HG02938 (cell line): ENCODE measurements around the gene ADGRB2.
"Not testable (repeated sequence)": the region's sequence is repeated elsewhere in the genome, so short reads cannot be mapped to it uniquely, and the experiment has no call there.

Experiments
- ATAC-seq: cut with Tn5 transposase; IDR thresholded peaks from one replicate; pipeline ENCODE4 v1.9.1; 2021; ENCODE audit warnings: mild to moderate bottlenecking, moderate library complexity; ENCODE audit not compliant: unreplicated experiment

ADGRB2 gene

GRCh38 chr1:31730336-31731048 lies 33.6 kb downstream of the ADGRB2 start:
- ATAC-seq = no peak

- no peak for ATAC-seq
Measured at GRCh38 chr1:31727849-31728248, 36.3 kb downstream of the ADGRB2 start.

- ATAC-seq = no peak
Measured at GRCh38 chr1:31727195-31727594, 36.9 kb downstream of the ADGRB2 start.

DNA sequence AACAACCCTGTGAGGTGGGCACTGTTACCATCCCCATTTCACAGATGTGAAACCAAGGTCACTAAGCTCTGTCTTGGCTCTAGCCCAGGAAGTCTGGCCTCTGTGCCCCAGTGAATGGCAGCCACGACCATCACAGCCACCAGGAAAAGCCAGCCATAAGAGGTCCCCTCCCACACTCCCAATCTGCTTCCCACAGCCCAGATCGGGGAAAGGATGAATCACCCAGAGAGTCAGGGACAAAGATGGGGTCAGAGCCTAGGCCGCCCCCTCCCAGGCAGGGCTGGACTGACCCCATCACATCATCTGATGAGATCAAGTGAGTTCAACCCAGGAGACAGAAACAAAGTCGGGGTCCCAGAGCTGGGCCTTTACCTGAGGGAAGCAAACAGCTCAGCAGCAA lies 37.4 kb downstream of the ADGRB2 start:
- ATAC-seq = no peak

- ATAC-seq = no peak
Measured at GRCh38 chr1:31725777-31726535, 38.2 kb downstream of the ADGRB2 start.

DNA sequence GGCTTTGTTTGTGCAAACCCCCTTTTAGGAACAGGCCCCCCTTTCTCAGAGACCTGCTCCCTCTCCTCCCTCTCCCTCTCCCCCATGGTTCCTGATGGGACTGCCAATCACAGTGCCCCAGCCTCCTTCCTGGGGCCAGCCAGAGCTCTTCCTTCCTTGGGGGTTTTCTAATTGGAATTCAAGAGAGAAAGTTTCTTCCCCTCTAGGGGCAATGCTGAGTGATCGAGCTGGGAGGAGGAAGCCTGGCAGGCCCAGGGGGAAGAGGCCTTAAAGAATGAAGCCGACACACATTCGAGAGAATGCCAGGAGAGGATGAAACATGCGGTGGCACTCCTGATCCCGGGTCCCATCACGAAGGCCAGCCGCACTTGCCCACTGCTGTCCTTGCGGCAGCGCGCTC lies 39.0 kb downstream of the ADGRB2 start:
- no peak for ATAC-seq

DNA sequence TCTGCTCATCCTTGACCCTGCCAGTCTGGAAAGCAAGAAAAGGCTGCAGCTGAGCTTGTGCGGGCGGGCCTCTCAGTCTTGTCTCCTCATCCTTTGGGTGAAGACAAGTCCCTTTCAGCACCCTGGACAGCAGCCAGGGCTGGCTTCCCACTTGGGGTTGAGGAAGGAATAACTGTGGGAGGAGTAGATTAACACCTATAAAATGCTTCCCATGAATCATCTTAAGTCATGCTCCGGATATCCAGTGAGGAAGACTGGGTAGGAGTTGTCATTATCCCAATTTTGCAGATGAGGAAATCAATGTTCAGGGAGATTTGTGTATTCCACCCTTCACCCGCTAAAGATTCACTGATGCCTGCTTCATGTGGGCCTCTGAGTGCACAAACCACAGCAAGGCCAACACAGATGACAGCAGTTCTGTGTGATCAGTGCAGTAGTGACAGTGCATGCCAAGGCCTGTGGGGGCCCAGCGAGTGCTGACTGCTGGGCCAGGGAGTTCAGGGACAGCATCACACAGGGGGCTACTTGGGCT lies 40.2 kb downstream of the ADGRB2 start:
- no peak for ATAC-seq

DNA sequence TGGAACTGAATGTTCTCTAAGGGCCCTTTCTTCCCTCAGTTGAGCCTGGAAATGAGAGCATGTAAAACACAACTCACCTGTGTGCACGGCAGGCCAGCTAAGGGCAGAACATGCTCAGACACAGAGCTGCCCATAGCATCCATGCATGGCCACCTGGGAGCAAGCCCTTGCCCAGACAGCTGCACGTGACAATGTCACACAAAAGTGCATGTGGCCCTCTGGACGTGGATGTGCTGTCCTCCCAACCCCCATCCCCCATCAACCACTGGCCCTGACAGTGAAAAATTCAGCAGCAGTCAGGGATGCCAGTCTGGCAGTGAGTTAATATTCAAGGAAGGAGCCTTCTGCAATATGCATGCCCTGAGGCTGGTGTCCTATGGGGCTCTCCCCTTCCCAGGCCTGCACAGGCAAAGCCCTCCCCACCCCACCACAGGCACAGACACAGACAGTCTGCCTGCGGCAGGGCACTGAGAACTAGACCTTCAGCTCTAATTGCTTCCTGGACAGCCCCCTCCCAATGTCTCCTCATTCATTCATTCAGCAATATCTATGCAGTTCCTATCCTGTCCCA lies 45.7 kb downstream of the ADGRB2 start:
- ATAC-seq = no peak

DNA sequence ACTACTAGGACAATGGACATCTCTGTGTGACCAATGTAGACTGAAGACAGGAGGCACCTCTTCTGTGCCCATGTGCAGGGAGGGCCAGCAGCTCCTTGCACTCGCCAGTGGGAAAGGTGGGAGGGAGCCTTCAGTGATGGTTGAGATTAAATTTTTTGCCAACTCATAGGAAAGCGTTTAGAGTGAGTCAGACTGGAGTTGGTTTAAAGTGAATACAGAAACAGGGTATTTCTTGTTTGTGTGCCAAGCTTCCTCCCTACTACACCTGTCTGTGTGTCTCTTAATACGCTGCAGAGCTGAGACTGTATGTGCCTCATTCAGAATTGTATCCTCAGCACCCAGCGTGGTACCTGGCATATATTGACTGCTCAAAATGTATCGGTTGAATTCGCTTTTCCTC lies 46.8 kb downstream of the ADGRB2 start:
- ATAC-seq = no peak

- no peak for ATAC-seq
Measured at GRCh38 chr1:31715873-31716220, 48.3 kb downstream of the ADGRB2 start.

DNA sequence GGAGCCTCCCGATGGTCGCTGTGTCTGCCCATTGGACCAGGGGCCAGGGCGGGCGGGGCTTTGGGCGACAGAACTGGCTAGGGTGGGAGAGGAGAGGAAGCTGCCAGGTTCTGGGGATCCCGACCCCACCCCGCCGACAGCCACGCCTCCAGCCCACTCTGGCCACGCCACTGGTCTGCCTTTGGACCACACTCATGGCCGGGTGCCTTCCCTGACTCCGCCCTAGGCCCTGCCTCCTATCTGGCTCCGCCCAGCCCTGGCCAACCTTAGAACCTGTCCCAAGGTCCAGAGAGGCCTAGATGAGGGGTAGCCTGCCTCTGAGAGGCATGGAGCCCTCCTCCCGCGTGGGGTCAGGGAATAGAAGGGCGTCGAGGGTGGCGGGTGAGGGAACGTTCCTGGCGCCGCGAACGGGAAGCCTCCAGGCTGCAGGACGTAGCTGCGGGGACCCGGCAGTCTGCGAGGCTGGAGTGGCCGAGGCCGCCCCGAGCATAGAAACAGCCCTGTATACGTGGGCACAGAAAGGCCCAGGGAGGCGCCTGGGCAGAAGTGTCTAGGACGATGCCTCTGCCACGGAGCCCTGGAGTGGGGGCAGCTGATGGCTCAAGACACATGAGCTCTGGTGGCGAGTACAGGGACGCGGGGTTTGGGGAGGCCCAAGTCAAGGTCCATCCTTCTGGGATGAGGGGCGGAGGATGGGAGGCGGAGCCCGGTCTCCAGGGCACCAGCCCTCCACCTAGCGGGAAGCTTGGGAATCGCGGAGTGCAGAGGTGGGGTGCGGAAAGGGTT lies 48.9 kb downstream of the ADGRB2 start:
- ATAC-seq = no peak

DNA sequence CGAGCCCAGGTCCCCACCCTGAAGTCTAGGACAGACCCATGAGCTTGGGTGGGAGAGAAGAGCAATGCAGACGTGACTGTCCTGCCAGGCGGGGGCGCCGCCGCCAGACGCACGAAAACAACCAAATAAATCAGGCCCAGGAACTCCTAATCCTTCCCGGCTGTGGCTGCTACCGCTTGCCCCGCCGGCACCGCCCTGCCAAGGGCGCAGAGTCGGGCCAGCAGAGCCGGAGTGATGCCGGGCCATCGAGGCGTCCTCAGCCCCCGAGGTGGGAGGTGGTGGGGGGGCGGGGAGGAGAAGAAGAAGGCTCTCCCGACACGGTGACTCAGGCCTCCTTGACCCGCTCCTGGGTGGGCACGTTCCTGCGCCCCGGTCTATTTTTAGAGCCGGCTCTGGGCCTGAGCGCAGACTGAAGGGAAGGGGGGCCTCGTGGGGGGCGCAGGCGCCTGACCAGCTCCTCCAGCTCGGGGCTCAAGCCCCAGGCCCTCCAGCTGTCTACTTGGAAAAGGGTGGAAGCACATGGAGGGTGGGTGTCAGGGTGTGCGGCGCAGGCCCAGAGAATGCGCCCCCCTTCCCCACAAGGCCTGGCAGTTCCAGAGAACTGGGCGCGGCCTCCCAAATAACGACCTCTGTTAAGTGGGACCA lies 49.6 kb downstream of the ADGRB2 start:
- no peak for ATAC-seq

- ATAC-seq = no peak
Measured at GRCh38 chr1:31712630-31713029, 51.5 kb downstream of the ADGRB2 start.

GRCh38 chr1:31712068-31712467 lies 52.1 kb downstream of the ADGRB2 start:
- no peak for ATAC-seq

DNA sequence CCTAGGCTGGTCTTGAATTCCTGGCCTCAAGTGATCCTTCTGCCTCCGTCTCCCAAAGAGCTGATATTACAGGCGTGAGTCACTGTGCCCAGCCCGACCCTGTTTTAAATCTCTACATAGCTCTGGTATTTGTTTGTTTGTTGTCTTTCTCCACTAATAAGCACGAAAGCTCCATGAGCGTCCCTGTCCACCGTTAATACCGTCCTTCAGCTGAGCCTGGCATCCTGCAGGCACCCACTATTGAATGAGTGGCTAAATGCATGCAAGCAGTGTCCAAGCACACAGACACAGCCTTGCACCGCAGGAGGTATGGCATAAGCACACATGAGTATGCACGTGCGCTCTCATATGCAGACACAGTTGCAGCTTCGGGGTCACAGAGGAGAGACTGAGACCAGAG lies 55.8 kb downstream of the ADGRB2 start:
- no peak for ATAC-seq

- no peak for ATAC-seq
Measured at GRCh38 chr1:31707711-31708110, 56.4 kb downstream of the ADGRB2 start.

- not testable (repeated sequence) for ATAC-seq
Measured at GRCh38 chr1:31707059-31707600, 57.0 kb downstream of the ADGRB2 start.

DNA sequence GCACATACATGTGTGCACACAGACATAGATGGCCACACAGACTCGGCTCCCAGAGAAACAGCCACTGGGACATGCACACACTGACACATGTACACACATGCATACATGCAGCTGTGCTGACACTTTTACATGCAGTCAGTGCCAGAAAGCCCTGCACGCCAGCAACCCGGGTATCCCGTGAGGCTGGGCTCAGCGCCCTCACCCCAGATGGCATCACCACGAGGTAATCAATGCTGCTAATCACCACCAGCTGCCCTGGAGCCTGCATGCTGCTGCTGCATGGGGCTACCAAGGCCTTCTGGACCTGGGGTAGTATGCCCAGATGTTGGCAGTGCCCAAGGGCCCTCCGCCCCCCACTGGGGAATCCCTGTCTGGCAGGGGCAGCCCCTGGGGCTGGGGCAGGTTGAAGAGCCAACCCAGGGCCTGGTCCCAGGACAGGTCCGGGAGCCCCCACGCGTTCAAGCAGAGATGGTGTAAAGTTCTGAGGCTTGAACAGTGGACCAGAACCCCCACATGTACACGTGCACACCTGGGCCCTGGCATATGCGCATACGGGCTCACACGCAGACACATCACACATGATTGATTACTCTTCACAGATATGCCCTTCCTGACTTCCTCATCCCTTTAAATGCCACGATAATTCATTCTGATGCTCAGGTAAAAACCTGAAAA lies 57.6 kb downstream of the ADGRB2 start:
- no peak for ATAC-seq

GRCh38 chr1:31705080-31705866 lies 58.9 kb downstream of the ADGRB2 start:
- ATAC-seq = no peak
